Measurements from ENCODE around the gene CKB. TPM values are rescaled to one million over a fixed set of nuclear protein-coding genes. Genes with fewer than 3 reads are reported as not detected.

Gene CKB
- total RNA-seq, 1 donor from 2014 or later: 661 TPM

DNA sequence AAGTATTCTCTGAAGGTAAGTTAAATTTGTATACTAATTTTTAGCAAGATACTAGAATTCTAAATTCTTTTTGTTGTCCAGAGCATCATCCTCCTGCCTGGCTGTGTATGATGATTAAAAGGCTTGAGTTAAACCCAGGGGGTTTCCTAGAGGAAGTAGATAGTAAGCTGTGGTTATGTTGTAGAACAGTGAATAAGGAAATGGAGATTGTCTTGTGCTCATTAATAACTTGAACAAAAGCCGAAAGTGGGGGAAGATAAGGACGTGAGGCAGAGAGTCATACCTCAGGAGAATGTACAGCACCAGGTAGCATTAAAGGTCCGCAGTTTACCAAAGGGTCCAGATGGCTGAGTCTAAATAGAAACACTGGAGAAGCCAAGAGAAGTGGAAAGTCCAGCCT is 42.0 kb downstream of the CKB start:
- TF ChIP-seq, protein P1, sequence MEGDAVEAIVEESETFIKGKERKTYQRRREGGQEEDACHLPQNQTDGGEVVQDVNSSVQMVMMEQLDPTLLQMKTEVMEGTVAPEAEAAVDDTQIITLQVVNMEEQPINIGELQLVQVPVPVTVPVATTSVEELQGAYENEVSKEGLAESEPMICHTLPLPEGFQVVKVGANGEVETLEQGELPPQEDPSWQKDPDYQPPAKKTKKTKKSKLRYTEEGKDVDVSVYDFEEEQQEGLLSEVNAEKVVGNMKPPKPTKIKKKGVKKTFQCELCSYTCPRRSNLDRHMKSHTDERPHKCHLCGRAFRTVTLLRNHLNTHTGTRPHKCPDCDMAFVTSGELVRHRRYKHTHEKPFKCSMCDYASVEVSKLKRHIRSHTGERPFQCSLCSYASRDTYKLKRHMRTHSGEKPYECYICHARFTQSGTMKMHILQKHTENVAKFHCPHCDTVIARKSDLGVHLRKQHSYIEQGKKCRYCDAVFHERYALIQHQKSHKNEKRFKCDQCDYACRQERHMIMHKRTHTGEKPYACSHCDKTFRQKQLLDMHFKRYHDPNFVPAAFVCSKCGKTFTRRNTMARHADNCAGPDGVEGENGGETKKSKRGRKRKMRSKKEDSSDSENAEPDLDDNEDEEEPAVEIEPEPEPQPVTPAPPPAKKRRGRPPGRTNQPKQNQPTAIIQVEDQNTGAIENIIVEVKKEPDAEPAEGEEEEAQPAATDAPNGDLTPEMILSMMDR (IDR thresholded peaks at IDR 0.05; ENCODE audit: borderline replicate concordance): no peak
- Histone ChIP-seq H3K9me3 (replicated peaks) (no peaks in the 10 kb centered on the region), H3K4me3 (no peak overlapping the region), H3K27ac (replicated peaks) (no peak overlapping the region), H3K27me3 (ENCODE audit: low read depth) (no peaks in the 10 kb centered on the region), H3K4me1 (peaks cover 12% of the 10 kb centered on the region), H3K36me3 (peaks cover 92% of the 10 kb centered on the region)
- intact Hi-C loops (cut with micrococcal nuclease): no loop called here
- no peak for DNase-seq

DNA sequence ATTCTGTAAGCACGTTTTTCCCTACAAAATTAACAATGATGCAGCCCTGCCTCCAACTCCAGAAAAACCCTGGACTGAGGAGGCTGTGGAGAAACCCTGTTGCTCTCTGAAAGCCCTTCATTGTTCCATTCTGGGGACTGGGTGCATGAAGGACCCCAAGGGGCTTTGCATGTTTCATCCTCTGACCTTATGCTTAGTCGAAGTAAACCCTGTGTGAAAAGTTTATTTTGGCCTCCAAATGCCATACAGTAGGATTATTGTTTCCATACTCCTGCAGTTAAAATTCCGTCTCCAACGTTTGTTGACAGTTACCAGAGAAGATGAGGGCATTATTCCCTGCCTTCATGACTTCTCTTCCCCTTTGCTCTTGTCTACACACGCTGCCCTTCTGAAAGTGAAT is 46.0 kb downstream of the CKB start:
- DNase-seq: no peak
- Histone ChIP-seq H3K27me3 (ENCODE audit: low read depth) (no peaks in the 10 kb centered on the region), H3K9me3 (replicated peaks) (no peaks in the 10 kb centered on the region), H3K36me3 (peaks cover 98% of the 10 kb centered on the region), H3K4me3 (no peak overlapping the region), H3K4me1 (no peaks in the 10 kb centered on the region), H3K27ac (replicated peaks) (no peak overlapping the region)
- TF ChIP-seq, protein P1 (IDR thresholded peaks at IDR 0.05; ENCODE audit: borderline replicate concordance): no peak
- intact Hi-C loops (cut with micrococcal nuclease): no loop called here

DNA sequence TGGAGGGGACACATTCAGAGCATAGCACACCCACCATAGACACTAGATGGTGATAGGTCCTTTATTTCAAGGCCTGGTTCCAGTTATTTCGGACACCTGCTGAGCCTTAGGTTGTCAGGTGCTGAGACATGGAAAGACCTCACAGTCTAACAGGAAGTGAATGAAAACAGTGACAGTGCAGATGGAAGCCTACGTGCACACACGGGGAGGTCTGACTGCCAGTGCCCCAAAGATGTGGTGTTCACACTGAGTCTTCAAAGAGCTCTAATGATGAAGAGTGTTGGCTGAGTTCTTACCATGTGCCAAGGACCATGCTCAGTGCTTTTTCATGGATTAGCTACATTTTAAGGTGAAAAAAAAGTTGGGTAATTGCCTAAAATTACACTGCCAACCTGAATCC is 46.6 kb downstream of the CKB start:
- H3K36me3 ChIP-seq: peaks cover 98% of the 10 kb centered on the region
- intact Hi-C loops (cut with micrococcal nuclease): no loop called here
- TF ChIP-seq, protein P1 (IDR thresholded peaks at IDR 0.05; ENCODE audit: borderline replicate concordance): no peak
- no peak for DNase-seq
- no peaks in the 10 kb centered on the region for H3K27me3 ChIP-seq (ENCODE audit: low read depth)
- no peaks in the 10 kb centered on the region for H3K9me3 ChIP-seq (replicated peaks)
- no peak overlapping the region for H3K27ac ChIP-seq (replicated peaks)
- no peaks in the 10 kb centered on the region for H3K4me1 ChIP-seq
- no peak overlapping the region for H3K4me3 ChIP-seq

DNA sequence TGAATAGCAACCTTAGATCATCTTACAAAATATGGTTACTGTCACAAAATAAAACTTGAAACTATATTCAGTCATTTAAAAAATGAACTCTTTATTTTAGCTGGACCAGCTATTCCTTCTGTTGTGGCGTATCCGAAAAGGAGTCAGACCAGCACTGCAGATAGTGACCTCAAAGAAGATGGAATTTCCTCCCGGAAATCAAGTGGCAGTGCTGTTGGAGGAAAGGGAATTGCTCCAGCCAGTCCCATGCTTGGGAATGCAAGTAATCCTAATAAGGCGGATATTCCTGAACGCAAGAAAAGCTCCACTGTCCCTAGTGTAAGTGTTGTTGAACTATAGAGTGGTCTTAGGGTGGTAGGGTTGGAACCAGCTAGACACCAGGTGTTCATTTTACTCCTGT is 47.7 kb downstream of the CKB start:
- no peaks in the 10 kb centered on the region for H3K4me1 ChIP-seq
- intact Hi-C loops (cut with micrococcal nuclease): no loop called here

DNA sequence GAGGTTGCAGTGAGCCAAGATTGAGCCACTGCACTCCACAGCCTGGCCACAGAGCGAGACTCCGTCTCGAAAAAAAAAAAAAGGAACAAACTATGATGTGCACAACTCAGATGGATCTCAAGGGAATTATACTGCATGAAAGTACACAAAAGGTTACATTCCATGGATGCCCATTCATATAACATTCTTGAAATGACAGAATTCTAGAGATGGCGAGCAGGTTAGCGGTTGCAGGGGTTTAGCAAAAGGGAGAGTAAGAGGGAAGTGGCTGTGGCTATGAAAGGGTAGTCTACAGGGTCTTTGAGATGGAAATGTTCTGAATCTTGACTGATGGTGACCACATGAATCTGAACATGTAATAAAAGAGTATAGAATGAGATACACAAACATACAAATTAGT is 49.7 kb downstream of the CKB start:
- no peak overlapping the region for H3K27ac ChIP-seq (replicated peaks)
- no peak overlapping the region for H3K4me3 ChIP-seq
- intact Hi-C loops (cut with micrococcal nuclease): no loop called here
- H3K27me3 ChIP-seq (ENCODE audit: low read depth): no peaks in the 10 kb centered on the region
- peaks cover 100% of the 10 kb centered on the region for H3K36me3 ChIP-seq
- TF ChIP-seq, protein P1 (IDR thresholded peaks at IDR 0.05; ENCODE audit: borderline replicate concordance): no peak
- no peaks in the 10 kb centered on the region for H3K4me1 ChIP-seq
- no peaks in the 10 kb centered on the region for H3K9me3 ChIP-seq (replicated peaks)
- no peak for DNase-seq

More for the DNA sequence above, 47.7 kb downstream of the CKB start:
- Histone ChIP-seq H3K27me3 (ENCODE audit: low read depth) (no peaks in the 10 kb centered on the region), H3K27ac (replicated peaks) (no peak overlapping the region), H3K9me3 (replicated peaks) (no peaks in the 10 kb centered on the region), H3K4me3 (no peak overlapping the region), H3K36me3 (peaks cover 98% of the 10 kb centered on the region)
- TF ChIP-seq, protein P1 (IDR thresholded peaks at IDR 0.05; ENCODE audit: borderline replicate concordance): no peak
- no peak for DNase-seq

Other genes starting within 250 kb of the CKB start
- 260 TPM for gene EIF5, start 188.6 kb downstream of the CKB start, total RNA-seq
- 103 TPM for gene MARK3, start 137.4 kb downstream of the CKB start, total RNA-seq
- 5.9 TPM for gene TRMT61A, start 6.4 kb upstream of the CKB start, total RNA-seq
- 16.7 TPM for gene BAG5, start 39.8 kb upstream of the CKB start, total RNA-seq
- 48.3 TPM for gene COA8, start 40.1 kb upstream of the CKB start, total RNA-seq
- gene KLC1, start 106.4 kb upstream of the CKB start, total RNA-seq: 137 TPM
- gene XRCC3, start 192.6 kb upstream of the CKB start, total RNA-seq: 4.1 TPM
- 50.5 TPM for gene ZFYVE21, start 193.0 kb upstream of the CKB start, total RNA-seq